B cell (primary cell): ENCODE results near the gene ASMTL. TPM values are rescaled to one million over a fixed set of nuclear protein-coding genes. Genes with fewer than 3 reads are reported as not detected.
A peak's percentile ranks its signal among the peaks of the same experiment; 100 is the strongest.

Experiments used
- ATAC-seq: fragments of 200-7000 bp; cut with Tn5 transposase; one replicate; pipeline ENCODE4 v1.10.0; 2021; ENCODE audit warnings: low read depth, mild to moderate bottlenecking, moderate number of reproducible peaks, moderate library complexity
- CTCF ChIA-PET: fragments of 350-600 bp; sonication (Branson Sonifier 250); formaldehyde crosslinking; loops from one replicate; lab custom pipeline; 2021; ENCODE audit warnings: antibody characterized with exemption, inconsistent platforms; lab: Charles Lee
- POLR2A ChIA-PET: fragments of 350-600 bp; sonication (Branson Sonifier 250); formaldehyde crosslinking; loops from one replicate; lab custom pipeline; 2021; ENCODE audit warnings: antibody characterized with exemption; lab: Charles Lee
- DNase-seq: peaks from one replicate; pipeline ENCODE4 v3.0.0; 2013
- H2AFZ ChIP-seq: 2 replicates; pipeline ENCODE4 v1.6.1; 2012; ENCODE audit warnings: mild to moderate bottlenecking, low read depth, low read length; ENCODE audit not compliant: insufficient read depth, poor library complexity, severe bottlenecking
- H3K27ac ChIP-seq, 2 donors: 1 replicate in 1 of 2; 2 replicates in 1 of 2; pipeline ENCODE4 v1.5.1; 2012 to 2013; ENCODE audit warnings: low read length in 2 of 2, mild to moderate bottlenecking in 2 of 2, moderate library complexity in 1 of 2
- H3K27me3 ChIP-seq, 4 experiments: fragments of 200-600 bp in 1 of 4; sonication (generic) in 1 of 4; replicated peaks in 1 of 4; 1 replicate in 2 of 4; 2 replicates in 2 of 4; pipeline versions ENCODE4 v1.6.1 to v1.7.0; 2013 to 2016; ENCODE audit warnings: low read length in 3 of 4, mild to moderate bottlenecking in 2 of 4, mixed read lengths in 1 of 4, moderate library complexity in 1 of 4; ENCODE audit not compliant: insufficient read depth in 4 of 4, control insufficient read depth in 3 of 4; ENCODE audit errors: control extremely low read depth in 1 of 4
- H3K36me3 ChIP-seq, 2 experiments: replicated peaks in 1 of 2; 1 replicate in 1 of 2; 2 replicates in 1 of 2; pipeline versions ENCODE4 v1.6.1 to v1.7.1; 2013; ENCODE audit warnings: low read length in 1 of 2; ENCODE audit not compliant: insufficient read depth in 2 of 2, control insufficient read depth in 1 of 2; ENCODE audit errors: control extremely low read depth in 1 of 2, extremely low read depth in 1 of 2
- H3K4me1 ChIP-seq, 2 donors: fragments of 200-600 bp in 1 of 2; sonication (generic) in 1 of 2; 1 replicate in 1 of 2; 2 replicates in 1 of 2; pipeline versions ENCODE4 v1.5.1 to v1.6.1; 2013 to 2017; ENCODE audit warnings: low read length in 2 of 2; ENCODE audit not compliant: control insufficient read depth in 2 of 2, insufficient read depth in 2 of 2
- H3K4me2 ChIP-seq: replicated peaks from 2 replicates; pipeline ENCODE3; 2012; ENCODE audit warnings: mild to moderate bottlenecking, low read depth, low read length; ENCODE audit not compliant: poor library complexity, severe bottlenecking
- H3K4me3 ChIP-seq, 5 experiments: fragments of 200-600 bp in 1 of 5; sonication (generic) in 1 of 5; 1 replicate in 3 of 5; 2 replicates in 2 of 5; pipeline versions ENCODE4 v1.5.1 to v1.7.0; 2011 to 2016; ENCODE audit warnings: low read length in 4 of 5, mild to moderate bottlenecking in 4 of 5, low read depth in 2 of 5, control low read depth in 1 of 5, moderate library complexity in 1 of 5; ENCODE audit not compliant: insufficient read depth in 1 of 5; ENCODE audit errors: control extremely low read depth in 1 of 5, extremely low read depth in 1 of 5
- H3K79me2 ChIP-seq: fragments of 200-600 bp; sonication (generic); one replicate; pipeline ENCODE4 v1.6.0; 2016; ENCODE audit warnings: low read length; ENCODE audit not compliant: control insufficient read depth, insufficient read depth
- H3K9ac ChIP-seq: fragments of 200-600 bp; sonication (generic); 2 replicates; pipeline ENCODE4 v1.6.1; 2017; ENCODE audit warnings: mild to moderate bottlenecking, low read length, moderate library complexity
- H3K9me3 ChIP-seq, 3 donors: one replicate each; pipeline versions ENCODE4 v1.6.1 to v1.7.1; 2013; ENCODE audit warnings: low read length in 2 of 3; ENCODE audit not compliant: control insufficient read depth in 2 of 3, insufficient read depth in 1 of 3; ENCODE audit errors: control extremely low read depth in 1 of 3
- H4K20me1 ChIP-seq: 2 replicates; pipeline ENCODE4 v1.6.0; 2012; ENCODE audit warnings: mild to moderate bottlenecking, low read length; ENCODE audit not compliant: insufficient read depth, control insufficient read depth, poor library complexity, severe bottlenecking
- H3K27ac Mint-ChIP-seq: one replicate; pipeline ENCODE4 v1.8.0; 2021; ENCODE audit warnings: mixed read lengths
- H3K27me3 Mint-ChIP-seq: one replicate; pipeline ENCODE4 v1.8.0; 2021; ENCODE audit warnings: mixed read lengths
- H3K4me1 Mint-ChIP-seq: one replicate; pipeline ENCODE4 v1.8.0; 2021; ENCODE audit warnings: mixed read lengths
- H3K4me3 Mint-ChIP-seq: one replicate; pipeline ENCODE4 v1.8.0; 2021; ENCODE audit warnings: mixed read lengths
- H3K9me3 Mint-ChIP-seq: one replicate; pipeline ENCODE4 v1.8.0; 2022; ENCODE audit warnings: mixed read lengths; ENCODE audit not compliant: insufficient read depth
- CTCF ChIP-seq: fragments of 200-600 bp; IDR thresholded peaks from one replicate; pipeline ENCODE4 v1.8.0; 2022; ENCODE audit warnings: antibody characterized with exemption, mild to moderate bottlenecking
- EZH2 ChIP-seq: IDR thresholded peaks from 2 replicates; pipeline ENCODE4 v1.6.1; 2012; ENCODE audit warnings: borderline replicate concordance, low read depth, mild to moderate bottlenecking, moderate library complexity, low read length; ENCODE audit not compliant: insufficient read depth, poor library complexity, severe bottlenecking
- WGBS: methylation state at CpG from one replicate; pipeline ENCODE4 v1.1.5; 2013; ENCODE audit warnings: missing lambda C conversion rate; ENCODE audit not compliant: insufficient coverage; 5-methylcytosine and 5-hydroxymethylcytosine counted together
- intact Hi-C: fragments of 100-400 bp; cut with micrococcal nuclease; formaldehyde crosslinking; loops from one replicate; pipeline ENCODE4 v1.10.0; 2022
- polyA plus RNA-seq: library from polyadenylated mRNA; depleted of rRNA; stranded (reverse); fragments of >200 nt; gene quantifications from 2 replicates; pipeline ENCODE4 v1.2.3, GENCODE V29; 2012
- total RNA-seq, 2 donors: library from RNA; stranded (reverse); fragments of 120-200 nt in 1 of 2; gene quantifications; 1 replicate in 1 of 2; 2 replicates in 1 of 2; pipeline versions ENCODE4 v1.2.3 to v1.2.4, GENCODE V29; 2013 to 2022

ASMTL gene
- total and polyA plus RNA-seq, 2 donors (not counting 1 experiment from before 2014, with no cell fraction given) = 33.3 to 52.9 TPM

- Mint-ChIP-seq H3K4me1 (peaks cover 7% of the 10 kb centered on the region), H3K4me3 (no peak overlapping the region), H3K27me3 (no peaks in the 10 kb centered on the region), H3K27ac (no peak overlapping the region), H3K9me3 (no peaks in the 10 kb centered on the region)
- TF ChIP-seq EZH2 = no peak
- TF ChIP-seq CTCF = no peak
- Histone ChIP-seq H3K27ac (no peak overlapping the region), H3K9ac (no peak overlapping the region), H3K4me3 (no peak overlapping the region), H4K20me1 (no peaks in the 10 kb centered on the region), H2AFZ (no peak overlapping the region), H3K4me2 (no peak overlapping the region), H3K36me3 (peaks cover 1 to 25% of the 10 kb centered on the region in 2 experiments), H3K79me2 (no peaks in the 10 kb centered on the region), H3K9me3 (peaks cover 0 to 14% (median 0%) of the 10 kb centered on the region in 3 donors), H3K27me3 (no peaks in the 10 kb centered on the region), H3K4me1 (peaks cover 0 to 5% of the 10 kb centered on the region in 2 donors)
- no peak for ATAC-seq
- DNase-seq = no peak
- ChIA-PET CTCF (no interaction called here), POLR2A (no interaction called here)
- 96% methylated on average over 28 of the region's 31 CpGs for WGBS
- intact Hi-C loops = no loop called here
Measured at GRCh38 chrX:1412551-1413161, 40.1 kb downstream of the ASMTL start.

GRCh38 chrX:1411326-1411725 lies 41.4 kb downstream of the ASMTL start:
- no peaks in the 10 kb centered on the region for H3K27me3 ChIP-seq
- H3K36me3 ChIP-seq = peaks cover 1 to 30% of the 10 kb centered on the region in 2 experiments
- no peak overlapping the region for H3K4me2 ChIP-seq
- no peak overlapping the region for H3K4me3 ChIP-seq
- no peak overlapping the region for H3K9ac ChIP-seq
- no peak overlapping the region for H3K27ac ChIP-seq
- intact Hi-C loops = no loop called here
- no peak overlapping the region for H3K4me3 Mint-ChIP-seq
- POLR2A ChIA-PET = no interaction called here
- H3K9me3 ChIP-seq = peaks cover 0 to 4% (median 0%) of the 10 kb centered on the region in 3 donors
- H2AFZ ChIP-seq = no peak overlapping the region
- peaks cover 0 to 5% of the 10 kb centered on the region in 2 donors for H3K4me1 ChIP-seq
- H3K4me1 Mint-ChIP-seq = peaks cover 7% of the 10 kb centered on the region
- no peaks in the 10 kb centered on the region for H4K20me1 ChIP-seq
- DNase-seq = no peak
- H3K27me3 Mint-ChIP-seq = no peaks in the 10 kb centered on the region
- TF ChIP-seq CTCF (no peak), EZH2 (no peak)
- H3K79me2 ChIP-seq = no peaks in the 10 kb centered on the region
- CTCF ChIA-PET = no interaction called here
- no peaks in the 10 kb centered on the region for H3K9me3 Mint-ChIP-seq
- peak overlapping the region; percentile 28 for H3K27ac Mint-ChIP-seq
- 80% methylated on average over 8 of the region's 12 CpGs for WGBS
- ATAC-seq = peak; percentile 58
